ENCODE data around the gene DIAPH2. TPM values are rescaled to one million over a fixed set of nuclear protein-coding genes. Genes with fewer than 3 reads are reported as not detected.

DIAPH2 gene
- 10 to 100 TPM in 1 of 2 experiments, 1 to 10 TPM in 1; 9.1 to 12.4 TPM for total RNA-seq

GRCh38 chrX:96684339-96685209 is at the start of gene DIAPH2:
Gene DIAPH2, plus strand, starts transcription at chrX:96684842.
- CTCF ChIA-PET: interaction anchor here (0.8 kb wide), 1 partner anchor 64 kb away, joined by 3 read pairs; no protein-coding TSS in a partner anchor
- peak; percentile 72 for ATAC-seq
- Mint-ChIP-seq H3K27me3 (no peaks in the 10 kb centered on the region), H3K36me3 (ENCODE audit: low read depth) (peaks cover 2% of the 10 kb centered on the region), H3K4me1 (peaks cover 29% of the 10 kb centered on the region), H3K9me3 (ENCODE audit: low read depth) (no peaks in the 10 kb centered on the region), H3K4me3 (peak within 1 kb of the TSS; percentile 88), H3K27ac (peak within 1 kb of the TSS; percentile 94)
- POLR2A ChIA-PET: no interaction called here
- DNase-seq: peak; percentile 85
- intact Hi-C loops (cut with DNase I, micrococcal nuclease): loop anchor here in 1 of 2 experiments (2.0 to 10.0 kb wide), 2 partner anchors 360 to 714 kb away; no protein-coding TSS in a partner anchor

GRCh38 chrX:96650023-96650422 is 34.6 kb upstream of the DIAPH2 start:
- Mint-ChIP-seq H3K36me3 (ENCODE audit: low read depth) (no peaks in the 10 kb centered on the region), H3K4me3 (no peak overlapping the region), H3K9me3 (ENCODE audit: low read depth) (no peaks in the 10 kb centered on the region), H3K27ac (no peak overlapping the region), H3K27me3 (peaks cover 3% of the 10 kb centered on the region), H3K4me1 (no peaks in the 10 kb centered on the region)
- no peak for ATAC-seq
- ChIA-PET CTCF (no interaction called here), POLR2A (no interaction called here)
- intact Hi-C loops (cut with DNase I, micrococcal nuclease): no loop called here
- DNase-seq: no peak

GRCh38 chrX:96655947-96656623 is 28.6 kb upstream of the DIAPH2 start:
- no peaks in the 10 kb centered on the region for H3K9me3 Mint-ChIP-seq (ENCODE audit: low read depth)
- intact Hi-C loops (cut with DNase I, micrococcal nuclease): no loop called here
- CTCF ChIA-PET: no interaction called here

GRCh38 chrX:96682516-96682915 is 2.1 kb upstream of the DIAPH2 start:
- H3K27ac Mint-ChIP-seq: peak overlapping the region; percentile 75
- intact Hi-C loops (cut with DNase I, micrococcal nuclease): loop anchor here in 1 of 2 experiments (10.0 kb wide), 1 partner anchor 362 kb away; no protein-coding TSS in a partner anchor
- H3K36me3 Mint-ChIP-seq (ENCODE audit: low read depth): no peaks in the 10 kb centered on the region
- peaks cover 24% of the 10 kb centered on the region for H3K4me1 Mint-ChIP-seq
- ChIA-PET CTCF (no interaction called here), POLR2A (no interaction called here)
- H3K27me3 Mint-ChIP-seq: no peaks in the 10 kb centered on the region
- peak; percentile 6 for DNase-seq
- peak; percentile 57 for ATAC-seq
- H3K4me3 Mint-ChIP-seq: no peak overlapping the region
- H3K9me3 Mint-ChIP-seq (ENCODE audit: low read depth): no peaks in the 10 kb centered on the region

More at GRCh38 chrX:96655947-96656623, 28.6 kb upstream of the DIAPH2 start:
- Mint-ChIP-seq H3K27ac (no peak overlapping the region), H3K4me3 (no peak overlapping the region), H3K27me3 (peaks cover 5% of the 10 kb centered on the region), H3K36me3 (ENCODE audit: low read depth) (no peaks in the 10 kb centered on the region), H3K4me1 (no peaks in the 10 kb centered on the region)
- ATAC-seq (no peak), DNase-seq (no peak)
- POLR2A ChIA-PET: no interaction called here

- Mint-ChIP-seq H3K36me3 (ENCODE audit: low read depth) (peaks cover 2% of the 10 kb centered on the region), H3K9me3 (ENCODE audit: low read depth) (no peaks in the 10 kb centered on the region), H3K4me1 (peaks cover 27% of the 10 kb centered on the region), H3K27ac (peak overlapping the region; percentile 94), H3K4me3 (peak overlapping the region; percentile 88), H3K27me3 (no peaks in the 10 kb centered on the region)
- intact Hi-C loops (cut with DNase I, micrococcal nuclease): loop anchor here in 1 of 2 experiments (2.0 to 10.0 kb wide), 2 partner anchors 361 to 715 kb away; no protein-coding TSS in a partner anchor
- no peak for DNase-seq
- POLR2A ChIA-PET: no interaction called here
- CTCF ChIA-PET: no interaction called here
- no peak for ATAC-seq
Measured at GRCh38 chrX:96683997-96684338, 674 bp upstream of the DIAPH2 start.

- Mint-ChIP-seq H3K4me1 (peaks cover 30% of the 10 kb centered on the region), H3K9me3 (ENCODE audit: low read depth) (no peaks in the 10 kb centered on the region), H3K27ac (peak overlapping the region; percentile 94), H3K4me3 (peak overlapping the region; percentile 88), H3K27me3 (no peaks in the 10 kb centered on the region), H3K36me3 (ENCODE audit: low read depth) (peaks cover 2% of the 10 kb centered on the region)
- ChIA-PET CTCF (interaction anchor here (1.1 kb wide), 1 partner anchor 21 kb away, joined by 5 read pairs; no protein-coding TSS in a partner anchor), POLR2A (no interaction called here)
- peak; percentile 70 for DNase-seq
- intact Hi-C loops (cut with DNase I, micrococcal nuclease): loop anchor here in 1 of 2 experiments (2.0 to 10.0 kb wide), 2 partner anchors 359 to 713 kb away; no protein-coding TSS in a partner anchor
- peak; percentile 70 for ATAC-seq
Measured at GRCh38 chrX:96685210-96686099, 813 bp downstream of the DIAPH2 start.

GRCh38 chrX:96687776-96688175 is 3.1 kb downstream of the DIAPH2 start:
- ChIA-PET CTCF (no interaction called here), POLR2A (no interaction called here)
- H3K27ac Mint-ChIP-seq: no peak overlapping the region
- peaks cover 2% of the 10 kb centered on the region for H3K36me3 Mint-ChIP-seq (ENCODE audit: low read depth)
- H3K27me3 Mint-ChIP-seq: no peaks in the 10 kb centered on the region
- H3K9me3 Mint-ChIP-seq (ENCODE audit: low read depth): no peaks in the 10 kb centered on the region
- peaks cover 24% of the 10 kb centered on the region for H3K4me1 Mint-ChIP-seq
- no peak overlapping the region for H3K4me3 Mint-ChIP-seq
- no peak for DNase-seq
- no peak for ATAC-seq
- intact Hi-C loops (cut with DNase I, micrococcal nuclease): loop anchor here in 1 of 2 experiments (10.0 kb wide), 1 partner anchor 357 kb away; no protein-coding TSS in a partner anchor

- peaks cover 2% of the 10 kb centered on the region for H3K36me3 Mint-ChIP-seq (ENCODE audit: low read depth)
- no peak overlapping the region for H3K27ac Mint-ChIP-seq
- peaks cover 17% of the 10 kb centered on the region for H3K4me1 Mint-ChIP-seq
- H3K9me3 Mint-ChIP-seq (ENCODE audit: low read depth): no peaks in the 10 kb centered on the region
- no peak for ATAC-seq
- no peak overlapping the region for H3K4me3 Mint-ChIP-seq
- POLR2A ChIA-PET: no interaction called here
- no peak for DNase-seq
- CTCF ChIA-PET: no interaction called here
- no peaks in the 10 kb centered on the region for H3K27me3 Mint-ChIP-seq
- intact Hi-C loops (cut with DNase I, micrococcal nuclease): loop anchor here in 1 of 2 experiments (10.0 kb wide), 1 partner anchor 356 kb away; no protein-coding TSS in a partner anchor
Measured at GRCh38 chrX:96688789-96689188, 4.1 kb downstream of the DIAPH2 start.

GRCh38 chrX:96689991-96690390 is 5.3 kb downstream of the DIAPH2 start:
- Mint-ChIP-seq H3K9me3 (ENCODE audit: low read depth) (no peaks in the 10 kb centered on the region), H3K27me3 (no peaks in the 10 kb centered on the region), H3K36me3 (ENCODE audit: low read depth) (peaks cover 2% of the 10 kb centered on the region), H3K4me3 (no peak overlapping the region), H3K4me1 (peaks cover 12% of the 10 kb centered on the region), H3K27ac (no peak overlapping the region)
- ChIA-PET CTCF (no interaction called here), POLR2A (no interaction called here)
- DNase-seq (no peak), ATAC-seq (no peak)
- intact Hi-C loops (cut with DNase I, micrococcal nuclease): loop anchor here in 1 of 2 experiments (10.0 kb wide), 1 partner anchor 355 kb away; no protein-coding TSS in a partner anchor

- no peak overlapping the region for H3K27ac Mint-ChIP-seq
- intact Hi-C loops (cut with DNase I, micrococcal nuclease): no loop called here
- H3K27me3 Mint-ChIP-seq: no peaks in the 10 kb centered on the region
- DNase-seq: no peak
- ChIA-PET POLR2A (no interaction called here), CTCF (interaction anchor here (1.1 kb wide), 1 partner anchor 11 kb away, joined by 3 read pairs; no protein-coding TSS in a partner anchor)
- H3K4me3 Mint-ChIP-seq: no peak overlapping the region
- peaks cover 5% of the 10 kb centered on the region for H3K4me1 Mint-ChIP-seq
- no peak for ATAC-seq
- H3K9me3 Mint-ChIP-seq (ENCODE audit: low read depth): no peaks in the 10 kb centered on the region
- H3K36me3 Mint-ChIP-seq (ENCODE audit: low read depth): peaks cover 2% of the 10 kb centered on the region
Measured at GRCh38 chrX:96692454-96692853, 7.8 kb downstream of the DIAPH2 start.

- H3K9me3 Mint-ChIP-seq (ENCODE audit: low read depth): no peaks in the 10 kb centered on the region
- DNase-seq (no peak), ATAC-seq (no peak)
- H3K36me3 Mint-ChIP-seq (ENCODE audit: low read depth): no peaks in the 10 kb centered on the region
- H3K27ac Mint-ChIP-seq: no peak overlapping the region
- no peaks in the 10 kb centered on the region for H3K27me3 Mint-ChIP-seq
- intact Hi-C loops (cut with DNase I, micrococcal nuclease): no loop called here
- ChIA-PET CTCF (no interaction called here), POLR2A (no interaction called here)
- H3K4me1 Mint-ChIP-seq: peaks cover 3% of the 10 kb centered on the region
- no peak overlapping the region for H3K4me3 Mint-ChIP-seq
Measured at GRCh38 chrX:96692890-96693289, 8.2 kb downstream of the DIAPH2 start.
